Measurements from ENCODE around the gene HERPUD2. TPM values are rescaled to one million over a fixed set of nuclear protein-coding genes. Genes with fewer than 3 reads are reported as not detected.
"Not testable (repeated sequence)": the region's sequence is repeated elsewhere in the genome, so short reads cannot be mapped to it uniquely, and the experiment has no call there.

Gene HERPUD2
- total and polyA plus RNA-seq, 2 experiments from 2014 or later = 21.7 to 43.9 TPM

GRCh38 chr7:35680403-35681013, 14.4 kb downstream of the HERPUD2 start:
- DNase-seq (ENCODE audit: low read depth in 1 of 2, low spot score in 1 of 2) = no peak
- Histone ChIP-seq H3K27ac (no peak overlapping the region), H3K4me3 (no peak overlapping the region), H3K27me3 (no peaks in the 10 kb centered on the region), H3K36me3 (no peaks in the 10 kb centered on the region), H3K4me1 (ENCODE audit: low read depth) (no peaks in the 10 kb centered on the region), H3K9me3 (ENCODE audit: low read depth) (no peaks in the 10 kb centered on the region)
- no peak for TF ChIP-seq CTCF (IDR thresholded peaks at IDR 0.05; ENCODE audit: low read depth, low read length)

GRCh38 chr7:35677582-35678356, 17.2 kb downstream of the HERPUD2 start:
- Histone ChIP-seq H3K9me3 (ENCODE audit: low read depth) (no peaks in the 10 kb centered on the region), H3K36me3 (no peaks in the 10 kb centered on the region), H3K4me3 (no peak overlapping the region), H3K27me3 (no peaks in the 10 kb centered on the region), H3K27ac (no peak overlapping the region), H3K4me1 (ENCODE audit: low read depth) (no peaks in the 10 kb centered on the region)
- DNase-seq (ENCODE audit: low read depth in 1 of 2, low spot score in 1 of 2) = no peak
- TF ChIP-seq CTCF (IDR thresholded peaks at IDR 0.05; ENCODE audit: low read depth, low read length) = no peak

- Histone ChIP-seq H3K27me3 (no peaks in the 10 kb centered on the region), H3K36me3 (no peaks in the 10 kb centered on the region), H3K27ac (no peak overlapping the region), H3K4me3 (no peak overlapping the region), H3K4me1 (ENCODE audit: low read depth) (no peaks in the 10 kb centered on the region), H3K9me3 (ENCODE audit: low read depth) (no peaks in the 10 kb centered on the region)
- no peak for DNase-seq (ENCODE audit: low read depth in 1 of 2, low spot score in 1 of 2)
- TF ChIP-seq CTCF (IDR thresholded peaks at IDR 0.05; ENCODE audit: low read depth, low read length) = no peak
Observed at GRCh38 chr7:35676211-35676610, 18.7 kb downstream of the HERPUD2 start.

- Histone ChIP-seq H3K27ac (no peak overlapping the region), H3K4me3 (no peak overlapping the region), H3K9me3 (ENCODE audit: low read depth) (no peaks in the 10 kb centered on the region), H3K27me3 (no peaks in the 10 kb centered on the region), H3K4me1 (ENCODE audit: low read depth) (no peaks in the 10 kb centered on the region), H3K36me3 (peaks cover 17% of the 10 kb centered on the region)
- no peak for DNase-seq (ENCODE audit: low read depth in 1 of 2, low spot score in 1 of 2)
- TF ChIP-seq CTCF (IDR thresholded peaks at IDR 0.05; ENCODE audit: low read depth, low read length) = no peak
Observed at GRCh38 chr7:35670856-35671569, 23.9 kb downstream of the HERPUD2 start.

- H3K9me3 ChIP-seq (ENCODE audit: low read depth); H3K27me3 ChIP-seq; H3K4me1 ChIP-seq (ENCODE audit: low read depth); H3K27ac ChIP-seq; DNase-seq (ENCODE audit: low read depth in 1 of 2, low spot score in 1 of 2); H3K4me3 ChIP-seq: not testable (repeated sequence)
- peaks cover 12% of the 10 kb centered on the region for H3K36me3 ChIP-seq
Observed at GRCh38 chr7:35660411-35660810, 34.5 kb downstream of the HERPUD2 start.
